Karpas-422 (cell line): Measurements from ENCODE around the gene FAM111B. TPM values are rescaled to one million over a fixed set of nuclear protein-coding genes. Genes with fewer than 3 reads are reported as not detected.

Source experiments
- DNase-seq: peaks from one replicate; pipeline ENCODE4 v3.0.0-alpha.2; 2015
- H2AFZ ChIP-seq: fragments of 200-600 bp; sonication (generic); 2 replicates; pipeline ENCODE4 v1.6.1; 2014; ENCODE audit warnings: antibody characterized with exemption, low read length, mixed read lengths
- H3K27ac ChIP-seq: fragments of 200-600 bp; sonication (generic); 2 replicates; pipeline ENCODE4 v1.5.1; 2014; ENCODE audit warnings: mild to moderate bottlenecking, low read length, moderate library complexity
- H3K27me3 ChIP-seq: fragments of 200-600 bp; sonication (generic); 2 replicates; pipeline ENCODE4 v1.6.1; 2014; ENCODE audit warnings: low read length, mixed read lengths
- H3K36me3 ChIP-seq: fragments of 200-600 bp; sonication (generic); 2 replicates; pipeline ENCODE4 v1.6.1; 2014; ENCODE audit warnings: low read length, mixed read lengths; ENCODE audit not compliant: insufficient read depth
- H3K4me1 ChIP-seq: fragments of 200-600 bp; sonication (generic); 2 replicates; pipeline ENCODE4 v1.6.1; 2014; ENCODE audit warnings: mild to moderate bottlenecking, low read length, mixed read lengths
- H3K4me2 ChIP-seq: fragments of 200-600 bp; sonication (generic); 2 replicates; pipeline ENCODE4 v1.6.1; 2014; ENCODE audit warnings: low read length, low read depth, mild to moderate bottlenecking; ENCODE audit not compliant: poor library complexity, severe bottlenecking
- H3K4me3 ChIP-seq: fragments of 200-600 bp; sonication (generic); 2 replicates; pipeline ENCODE4 v1.5.1; 2014; ENCODE audit warnings: mild to moderate bottlenecking, antibody characterized with exemption, low read length, mixed read lengths
- H3K79me2 ChIP-seq: fragments of 200-600 bp; sonication (generic); 2 replicates; pipeline ENCODE4 v1.6.1; 2014; ENCODE audit warnings: mild to moderate bottlenecking, low read length, mixed read lengths
- H3K9ac ChIP-seq: fragments of 200-600 bp; sonication (generic); 2 replicates; pipeline ENCODE4 v1.6.0; 2014; ENCODE audit warnings: low read length
- H3K9me2 ChIP-seq: fragments of 200-600 bp; sonication (generic), shearing (Covaris generic); replicated peaks from 2 replicates; pipeline ENCODE4 v1.6.0; 2014; ENCODE audit warnings: mild to moderate bottlenecking, low read length, moderate library complexity; ENCODE audit not compliant: insufficient read depth
- H3K9me3 ChIP-seq: fragments of 300-700, 200-600 bp; sonication (generic); 2 replicates; pipeline ENCODE4 v1.6.1; 2014; ENCODE audit warnings: low read length, mixed read lengths
- H4K20me1 ChIP-seq: fragments of 200-600 bp; sonication (generic); 2 replicates; pipeline ENCODE4 v1.6.1; 2014; ENCODE audit warnings: mild to moderate bottlenecking, antibody characterized with exemption, low read length, low read depth; ENCODE audit not compliant: insufficient read depth
- total RNA-seq: library from RNA; depleted of rRNA; stranded (reverse); fragments of >200 nt; shearing (Covaris generic); gene quantifications from 2 replicates; pipeline ENCODE4 v1.2.3, GENCODE V29; 2014; ENCODE audit warnings: low replicate concordance

FAM111B gene
- total RNA-seq, 1 experiment from 2014 or later = 19.9 TPM

DNA sequence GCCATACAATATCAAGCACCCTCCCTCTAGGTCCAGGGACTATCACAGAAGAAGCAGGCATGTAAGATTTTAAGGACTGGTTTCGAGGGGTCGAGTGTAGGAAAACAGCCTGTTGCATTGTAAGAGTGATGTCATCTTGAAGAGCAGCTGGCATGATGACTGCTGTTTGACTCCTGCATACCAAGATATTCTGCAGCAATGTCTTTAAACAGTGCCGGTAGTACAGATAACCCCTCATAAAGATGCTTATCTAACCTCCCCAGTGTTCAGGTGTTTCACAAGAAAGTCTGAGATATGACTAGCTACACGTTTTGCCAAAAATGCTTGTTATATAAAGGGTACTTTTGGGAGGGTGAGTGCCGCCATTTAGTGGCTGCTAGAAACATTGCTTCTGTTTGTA is 47.6 kb downstream of the FAM111B start:
- Histone ChIP-seq H3K4me2 (no peak overlapping the region), H3K27me3 (no peaks in the 10 kb centered on the region), H3K4me1 (no peaks in the 10 kb centered on the region), H3K9me2 (no peaks in the 10 kb centered on the region), H3K36me3 (0 out of 2 replicates have a peak, but pooled peaks cover 7% of the 10 kb centered on the region), H3K4me3 (no peak overlapping the region), H3K27ac (no peak overlapping the region), H3K79me2 (no peaks in the 10 kb centered on the region), H4K20me1 (no peaks in the 10 kb centered on the region), H3K9me3 (no peaks in the 10 kb centered on the region), H3K9ac (no peak overlapping the region), H2AFZ (no peak overlapping the region)
- DNase-seq = no peak

DNA sequence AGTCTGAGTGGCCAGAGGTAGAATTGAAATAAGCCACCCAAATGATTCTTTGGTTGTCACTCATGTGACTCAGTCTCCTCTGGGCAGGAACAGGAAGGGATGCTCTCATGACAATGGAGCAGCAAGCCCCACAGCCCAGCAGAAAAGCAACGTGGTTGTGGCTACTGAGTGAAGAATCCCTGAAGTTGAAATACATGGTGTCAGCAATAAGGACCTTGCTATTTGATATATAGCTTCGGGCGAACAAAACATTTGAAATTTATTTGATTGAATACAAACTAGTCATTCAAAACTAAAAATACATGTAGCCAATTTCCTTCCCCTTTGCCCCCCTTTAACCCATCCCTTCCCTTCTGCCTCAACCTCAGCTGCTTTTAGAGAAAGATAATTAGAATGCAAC is 50.4 kb downstream of the FAM111B start:
- H3K4me3 ChIP-seq = no peak overlapping the region
- H3K27me3 ChIP-seq = no peaks in the 10 kb centered on the region; the same call in 1 of the 2 replicates
- H4K20me1 ChIP-seq = no peaks in the 10 kb centered on the region
- H3K4me1 ChIP-seq = no peaks in the 10 kb centered on the region
- H3K9me2 ChIP-seq = no peaks in the 10 kb centered on the region
- H3K4me2 ChIP-seq = no peak overlapping the region
- no peak overlapping the region for H3K27ac ChIP-seq
- DNase-seq = no peak
- no peaks in the 10 kb centered on the region for H3K36me3 ChIP-seq
- H3K79me2 ChIP-seq = no peaks in the 10 kb centered on the region
- H2AFZ ChIP-seq = no peak overlapping the region
- no peak overlapping the region for H3K9ac ChIP-seq
- H3K9me3 ChIP-seq = no peaks in the 10 kb centered on the region

DNA sequence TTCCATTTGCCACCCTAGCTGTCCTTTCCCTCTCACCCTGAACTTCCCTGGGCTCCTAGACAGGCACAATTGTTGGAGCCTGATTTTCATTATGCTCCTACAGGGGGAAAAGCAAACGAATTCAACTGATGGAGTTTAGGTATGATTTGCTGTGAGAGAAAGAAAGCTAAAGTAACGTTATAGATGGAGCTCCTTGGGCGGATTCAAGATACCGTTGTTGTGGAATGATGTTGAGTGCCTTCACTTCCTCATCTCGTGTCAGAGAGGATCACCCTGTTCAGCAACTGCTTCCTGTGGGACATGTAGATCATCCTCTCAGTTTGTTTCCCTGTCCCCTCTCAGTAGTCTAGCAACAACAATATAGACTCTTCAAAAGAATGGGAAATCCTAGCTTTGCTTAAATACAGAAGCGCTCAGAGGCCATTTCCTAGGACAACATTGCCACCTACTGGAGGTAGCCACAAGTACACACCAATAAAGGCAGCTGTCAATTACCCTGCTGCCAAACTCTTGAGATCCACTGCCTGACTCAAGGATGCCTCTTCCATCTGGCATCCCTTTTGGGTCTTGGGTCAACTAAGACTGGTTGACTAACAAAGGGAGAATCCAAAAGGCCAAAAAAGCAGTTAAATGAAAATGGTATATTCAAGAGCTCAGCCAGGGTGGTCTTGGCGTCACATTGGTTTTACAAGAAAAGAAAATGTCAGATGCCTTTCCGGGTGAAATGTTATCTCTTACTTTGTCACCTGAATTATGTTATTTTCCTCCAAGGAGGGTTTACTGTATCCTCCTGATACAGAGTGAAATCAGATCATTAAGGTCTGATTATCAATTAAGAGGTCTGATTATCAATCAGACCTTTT is 51.4 kb downstream of the FAM111B start:
- no peak overlapping the region for H2AFZ ChIP-seq
- H3K4me3 ChIP-seq = no peak overlapping the region

DNA sequence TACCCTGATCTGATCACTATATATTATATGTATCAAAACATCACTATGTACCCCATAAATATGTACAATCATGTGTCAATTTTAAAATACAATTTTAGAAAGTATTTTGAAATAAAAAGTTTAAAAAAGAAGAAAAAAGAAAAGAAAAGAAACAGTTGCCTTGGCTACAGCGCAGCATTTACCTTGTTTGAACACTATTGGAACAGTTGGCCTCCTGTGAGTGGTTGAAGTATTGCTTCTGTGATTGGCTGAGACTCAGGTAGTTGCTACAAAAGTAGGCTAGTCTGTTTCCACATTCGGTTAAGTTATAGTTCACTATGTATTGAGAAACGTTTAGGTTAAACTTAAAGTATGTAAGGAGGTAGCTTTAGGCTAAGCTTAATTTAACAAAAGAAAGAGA is 57.0 kb downstream of the FAM111B start:
- Histone ChIP-seq H3K9me3 (no peaks in the 10 kb centered on the region), H3K36me3 (no peaks in the 10 kb centered on the region), H3K4me2 (no peak overlapping the region), H3K4me3 (no peak overlapping the region), H3K9me2 (no peaks in the 10 kb centered on the region), H3K27me3 (no peaks in the 10 kb centered on the region; the same call in 1 of the 2 replicates), H3K9ac (no peak overlapping the region), H2AFZ (no peak overlapping the region), H3K79me2 (no peaks in the 10 kb centered on the region), H4K20me1 (no peaks in the 10 kb centered on the region), H3K27ac (no peak overlapping the region), H3K4me1 (no peaks in the 10 kb centered on the region)
- no peak for DNase-seq

More for the DNA sequence above, 51.4 kb downstream of the FAM111B start:
- Histone ChIP-seq H3K9ac (no peak overlapping the region), H4K20me1 (no peaks in the 10 kb centered on the region), H3K27me3 (no peaks in the 10 kb centered on the region; the same call in 1 of the 2 replicates), H3K79me2 (no peaks in the 10 kb centered on the region), H3K9me3 (no peaks in the 10 kb centered on the region), H3K9me2 (no peaks in the 10 kb centered on the region), H3K4me2 (no peak overlapping the region), H3K4me1 (no peaks in the 10 kb centered on the region), H3K36me3 (no peaks in the 10 kb centered on the region), H3K27ac (no peak overlapping the region)
- DNase-seq = peak; percentile 89

DNA sequence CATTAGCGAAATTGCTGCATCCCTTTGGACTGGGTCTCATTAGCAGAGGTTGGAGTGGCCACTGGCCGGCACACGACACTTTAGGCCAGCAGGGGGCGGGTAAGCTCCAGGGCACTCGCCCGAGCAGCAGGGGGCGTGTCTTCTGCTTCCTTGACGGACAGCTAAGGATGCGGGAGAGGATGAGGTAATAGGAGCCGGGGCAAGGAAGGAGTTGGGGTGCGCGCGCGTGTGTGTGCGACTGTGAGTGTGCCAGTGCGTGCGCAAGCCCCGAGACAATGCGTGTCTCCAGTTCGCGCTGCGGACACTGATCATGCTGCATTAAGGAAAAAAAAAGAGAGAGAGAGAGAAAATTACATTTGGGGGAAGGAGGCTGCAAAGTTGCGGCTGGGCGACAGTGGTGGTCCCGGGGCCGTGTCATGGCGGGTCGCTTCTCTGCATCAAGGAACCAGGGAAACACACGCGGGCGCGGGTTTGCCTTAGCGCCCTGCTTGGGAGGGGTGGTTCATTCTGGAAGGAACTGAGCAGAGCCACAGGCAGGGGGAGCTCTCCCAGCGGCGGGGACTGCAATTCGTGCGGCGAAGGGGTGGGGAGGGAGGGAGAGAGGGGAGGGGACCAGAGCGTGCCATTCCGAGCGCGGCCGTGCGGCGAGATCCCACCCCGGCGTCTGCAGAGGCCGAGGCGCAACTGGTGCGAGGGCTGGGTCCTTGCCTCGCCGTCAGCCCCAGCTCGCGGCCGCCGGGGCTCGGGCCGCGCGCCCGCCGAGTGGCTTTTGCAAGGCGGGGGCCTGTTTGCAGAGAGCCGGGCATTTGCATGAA is 64.7 kb downstream of the FAM111B start, which contains the start of gene DTX4:
TSS of gene DTX4 (plus strand) at position 625 of the 815 bp plus-strand sequence. CDS start 464 bp downstream, outside the sequence.
- H3K27ac ChIP-seq = peak within 1 kb of the TSS; percentile 64
- no peaks in the 10 kb centered on the region for H3K36me3 ChIP-seq
- H3K9me3 ChIP-seq = no peaks in the 10 kb centered on the region
- H3K4me3 ChIP-seq = peak within 1 kb of the TSS; percentile 90
- peaks cover 22% of the 10 kb centered on the region for H3K4me1 ChIP-seq
- H3K9me2 ChIP-seq = no peaks in the 10 kb centered on the region
- H3K79me2 ChIP-seq = no peaks in the 10 kb centered on the region
- H3K9ac ChIP-seq = peak within 1 kb of the TSS; percentile 86
- H2AFZ ChIP-seq = peak within 1 kb of the TSS; percentile 98
- peaks cover 10% of the 10 kb centered on the region; the same call in 1 of the 2 replicates for H4K20me1 ChIP-seq
- H3K4me2 ChIP-seq = peak within 1 kb of the TSS; percentile 99
- peak; percentile 96 for DNase-seq
- H3K27me3 ChIP-seq = no peaks in the 10 kb centered on the region

DNA sequence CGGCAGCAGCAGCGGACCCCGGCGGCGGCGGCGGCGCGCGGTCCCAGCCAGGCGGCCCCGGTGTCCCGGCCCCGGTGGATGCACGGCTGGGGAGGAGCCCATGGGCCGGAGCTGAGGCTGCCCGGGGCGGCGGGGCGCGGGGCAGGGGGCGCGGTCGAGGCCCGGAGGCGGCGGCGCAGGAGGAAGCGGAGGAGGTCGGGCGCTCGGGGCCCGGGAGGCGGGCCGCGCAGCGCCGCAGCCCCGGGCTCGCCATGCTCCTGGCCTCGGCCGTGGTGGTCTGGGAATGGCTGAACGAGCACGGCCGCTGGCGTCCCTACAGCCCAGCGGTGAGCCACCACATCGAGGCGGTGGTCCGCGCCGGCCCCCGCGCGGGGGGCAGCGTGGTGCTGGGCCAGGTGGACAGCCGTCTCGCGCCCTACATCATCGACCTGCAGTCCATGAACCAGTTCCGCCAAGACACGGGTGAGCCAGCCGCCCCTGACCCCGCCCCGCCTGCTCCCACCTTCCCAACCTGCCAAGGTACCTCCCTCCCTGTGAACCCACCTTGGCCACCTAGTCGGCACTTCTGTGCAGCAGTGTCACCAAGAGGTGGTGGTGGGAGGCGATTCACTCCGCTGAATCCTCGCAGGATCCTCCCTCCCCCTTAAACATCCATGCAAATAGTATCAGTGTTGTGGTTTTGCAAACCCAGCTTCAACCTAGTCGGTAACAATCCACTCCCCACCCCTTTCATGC is 65.5 kb downstream of the FAM111B start:
- DNase-seq = peak; percentile 81
- peaks cover 10% of the 10 kb centered on the region; the same call in 1 of the 2 replicates for H4K20me1 ChIP-seq
- H3K27me3 ChIP-seq = no peaks in the 10 kb centered on the region
- peak overlapping the region; percentile 99 for H3K4me2 ChIP-seq
- peak overlapping the region; percentile 90 for H3K4me3 ChIP-seq
- H3K9me3 ChIP-seq = no peaks in the 10 kb centered on the region
- H3K79me2 ChIP-seq = no peaks in the 10 kb centered on the region
- H3K9me2 ChIP-seq = no peaks in the 10 kb centered on the region
- H3K36me3 ChIP-seq = no peaks in the 10 kb centered on the region
- peaks cover 22% of the 10 kb centered on the region for H3K4me1 ChIP-seq
- H2AFZ ChIP-seq = peak overlapping the region; percentile 74; the same call in 1 of the 2 replicates
- peak overlapping the region; percentile 86 for H3K9ac ChIP-seq
- no peak overlapping the region for H3K27ac ChIP-seq

DNA sequence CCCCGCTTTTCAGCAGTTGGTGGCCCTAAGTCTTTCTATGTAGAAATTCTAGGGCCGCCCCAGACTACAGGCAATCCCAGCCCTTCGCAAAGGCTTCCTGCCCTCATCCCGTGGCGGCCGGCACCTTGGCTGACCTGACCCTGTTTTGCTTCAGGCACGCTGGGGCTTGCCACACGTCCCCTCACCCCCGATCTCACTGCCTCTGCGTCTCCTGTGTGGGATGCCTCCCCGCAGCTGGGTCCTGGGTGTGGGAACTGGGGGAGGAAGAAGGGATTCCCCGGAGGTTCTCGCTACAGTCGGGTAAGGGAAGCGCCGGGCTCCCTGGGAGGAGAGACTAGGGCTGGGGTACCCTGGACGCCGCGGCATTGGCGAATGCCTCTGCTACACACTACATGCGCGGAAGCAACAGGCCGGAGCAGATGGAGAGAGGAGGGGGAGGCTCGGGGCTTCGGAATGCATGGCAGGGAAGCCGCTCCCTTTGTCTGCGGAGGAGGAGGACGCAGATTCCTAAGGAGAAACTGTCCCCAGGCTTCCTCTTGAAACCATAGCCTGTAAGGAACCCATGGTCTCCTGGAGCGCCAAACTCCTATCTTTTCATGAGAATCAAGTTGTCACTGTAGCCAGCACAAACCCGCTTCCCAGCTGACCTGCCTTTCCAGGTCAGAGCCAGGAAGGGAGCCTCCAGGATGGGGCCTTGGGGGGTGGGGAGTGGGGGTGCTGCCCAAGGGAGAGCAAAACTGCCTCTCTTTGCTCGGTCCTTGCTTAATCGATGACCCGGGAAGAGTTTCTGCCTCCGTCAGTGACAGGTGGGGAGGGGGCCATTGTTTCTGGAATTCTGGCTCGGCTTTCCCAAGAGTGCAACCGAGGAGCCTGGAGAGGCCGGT is 66.3 kb downstream of the FAM111B start:
- Histone ChIP-seq H3K4me3 (peak overlapping the region; percentile 90), H3K9ac (peak overlapping the region; percentile 86), H2AFZ (peak overlapping the region; percentile 74; the same call in 1 of the 2 replicates), H3K27ac (no peak overlapping the region), H3K4me2 (peak overlapping the region; percentile 99), H4K20me1 (peaks cover 10% of the 10 kb centered on the region; the same call in 1 of the 2 replicates), H3K36me3 (no peaks in the 10 kb centered on the region), H3K4me1 (peaks cover 22% of the 10 kb centered on the region), H3K9me3 (no peaks in the 10 kb centered on the region), H3K9me2 (no peaks in the 10 kb centered on the region), H3K27me3 (no peaks in the 10 kb centered on the region), H3K79me2 (no peaks in the 10 kb centered on the region)
- no peak for DNase-seq
